ENCODE measurements around the gene RPL35.

The RPL35 gene

DNA sequence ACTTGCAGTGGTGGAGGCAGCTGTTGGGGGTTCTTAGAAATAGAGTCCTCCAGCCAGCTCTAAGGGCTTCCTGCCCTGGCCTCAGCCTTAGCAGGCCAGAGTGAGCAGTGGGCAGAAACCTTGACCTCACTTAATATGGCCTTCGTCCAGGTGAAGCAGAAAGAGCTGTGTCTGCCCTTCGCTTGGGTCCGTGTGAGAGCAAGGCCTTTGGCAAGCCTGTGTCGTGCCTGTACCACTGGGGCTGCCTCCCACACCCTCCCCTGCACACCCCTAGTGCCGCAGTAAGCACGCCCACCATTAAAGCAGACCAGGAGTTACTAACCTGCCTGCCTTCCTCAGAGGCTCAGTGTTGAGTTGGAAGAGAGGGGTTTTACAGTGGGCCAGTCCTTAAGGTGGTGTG lies 13.7 kb upstream of the RPL35 start:
- no peak for DNase-seq

DNA sequence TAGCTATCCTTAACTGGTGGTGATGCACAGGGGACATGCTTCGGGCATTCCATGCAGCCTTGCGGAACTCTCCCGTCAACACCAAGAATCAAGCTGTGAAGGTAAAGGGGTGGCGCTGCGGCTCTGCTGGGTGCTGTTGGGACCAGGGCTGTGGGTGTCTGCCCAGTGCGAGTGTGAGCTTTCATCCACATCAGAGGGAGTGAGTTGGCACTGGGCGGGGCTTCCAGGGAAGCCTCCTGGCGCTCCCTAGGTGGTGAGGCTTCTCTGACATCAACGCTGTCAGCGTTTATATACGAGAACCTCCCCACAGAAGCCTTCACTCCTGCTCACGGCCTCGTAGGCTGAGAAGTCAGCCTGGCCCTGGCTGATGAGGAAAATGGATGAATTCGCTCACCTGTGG lies 11.9 kb upstream of the RPL35 start:
- no peak for DNase-seq

DNA sequence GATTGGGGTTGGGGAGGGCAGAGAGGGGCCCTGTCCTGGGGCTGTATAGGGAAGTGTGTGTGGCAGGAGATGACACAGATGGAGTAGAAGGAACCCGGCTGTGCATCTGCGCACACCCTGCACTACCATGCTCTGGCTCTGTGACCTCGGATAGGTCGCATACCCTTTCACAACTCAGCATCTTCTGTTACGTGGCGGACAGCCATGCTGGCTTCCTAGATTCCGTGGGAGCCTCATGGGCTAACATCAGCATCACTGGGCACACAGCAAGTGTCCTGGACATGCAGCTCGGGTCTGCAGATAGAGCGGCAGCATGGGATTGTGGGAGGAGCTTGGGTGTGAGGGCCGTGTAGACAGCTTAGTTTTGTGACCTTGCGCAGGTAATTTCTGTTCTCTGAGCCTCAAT lies 9.4 kb upstream of the RPL35 start:
- no peak for DNase-seq

DNA sequence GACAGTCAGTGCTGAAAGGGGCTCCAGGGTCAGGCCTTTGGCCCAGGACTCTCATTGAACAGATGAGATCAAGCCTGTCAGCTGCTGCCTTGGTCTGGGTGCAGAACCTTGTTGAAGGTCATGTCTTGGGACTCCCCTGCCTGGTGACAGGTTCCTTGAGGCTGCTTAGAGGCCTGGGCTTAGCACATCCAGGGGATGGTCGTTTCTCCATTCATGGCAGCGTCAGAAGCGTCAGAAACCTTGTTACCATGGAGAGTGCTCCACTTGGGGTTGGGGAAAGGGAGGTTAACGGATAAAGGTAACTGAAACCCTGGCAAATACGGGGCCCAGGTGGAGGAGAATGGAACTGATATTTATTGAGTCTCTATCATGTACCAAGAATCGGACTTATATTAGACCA lies 9.0 kb upstream of the RPL35 start:
- no peak for DNase-seq

DNA sequence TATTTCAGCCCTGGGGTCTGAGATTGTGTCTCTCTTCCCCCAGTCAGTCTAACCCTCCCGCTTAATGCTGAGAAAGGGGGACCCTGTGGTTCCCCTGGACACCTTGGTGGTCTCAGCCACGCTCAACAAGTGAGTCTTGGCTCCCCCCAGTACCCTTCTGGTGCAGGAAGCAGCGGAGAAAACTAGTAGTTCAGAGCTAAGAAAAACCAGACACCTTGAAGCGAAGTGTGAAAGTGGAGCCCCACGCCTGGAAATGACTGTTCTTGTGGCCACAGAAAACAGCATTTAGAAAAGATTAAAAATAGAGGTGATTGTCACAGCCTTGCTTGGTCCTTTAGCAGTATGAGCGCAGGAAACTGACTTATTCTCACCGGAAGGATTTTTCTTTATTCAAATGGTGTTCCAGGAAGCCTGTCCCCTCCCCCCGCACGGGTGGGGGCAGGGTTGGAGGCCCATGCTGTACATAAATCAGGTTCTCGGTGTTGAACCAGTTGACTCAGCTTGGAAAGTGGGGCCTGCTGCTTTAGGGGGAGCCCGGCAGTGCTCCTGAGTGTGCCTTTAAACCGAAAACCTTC lies 8.3 kb upstream of the RPL35 start:
- DNase-seq: peak; percentile 47

DNA sequence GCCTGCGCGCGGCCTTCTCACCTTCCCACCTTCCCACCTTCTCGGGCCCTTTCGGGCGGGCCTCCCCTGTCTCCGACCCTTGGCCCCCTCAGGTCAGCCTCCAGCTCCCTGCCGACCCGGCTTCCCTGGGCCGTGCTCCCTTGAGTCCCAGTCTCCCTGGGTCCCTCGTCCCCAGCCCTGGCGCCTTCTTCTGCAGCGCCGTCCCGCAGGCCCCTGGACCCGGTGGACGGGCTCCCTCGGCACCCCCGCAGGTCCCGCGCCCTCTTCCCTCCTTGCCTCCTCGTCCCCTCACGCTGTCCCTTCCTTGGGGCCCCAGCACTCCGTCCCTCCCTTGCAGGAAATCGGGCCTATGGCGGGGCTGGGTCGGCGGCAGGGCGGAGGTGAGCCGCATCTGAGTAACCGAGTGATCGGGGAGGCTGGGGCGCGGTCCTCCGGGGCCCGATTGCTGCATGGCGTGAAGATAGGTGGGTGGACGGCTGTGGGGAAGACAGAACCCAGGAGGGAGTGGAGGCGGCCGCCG lies 7.8 kb upstream of the RPL35 start:
- DNase-seq: no peak

DNA sequence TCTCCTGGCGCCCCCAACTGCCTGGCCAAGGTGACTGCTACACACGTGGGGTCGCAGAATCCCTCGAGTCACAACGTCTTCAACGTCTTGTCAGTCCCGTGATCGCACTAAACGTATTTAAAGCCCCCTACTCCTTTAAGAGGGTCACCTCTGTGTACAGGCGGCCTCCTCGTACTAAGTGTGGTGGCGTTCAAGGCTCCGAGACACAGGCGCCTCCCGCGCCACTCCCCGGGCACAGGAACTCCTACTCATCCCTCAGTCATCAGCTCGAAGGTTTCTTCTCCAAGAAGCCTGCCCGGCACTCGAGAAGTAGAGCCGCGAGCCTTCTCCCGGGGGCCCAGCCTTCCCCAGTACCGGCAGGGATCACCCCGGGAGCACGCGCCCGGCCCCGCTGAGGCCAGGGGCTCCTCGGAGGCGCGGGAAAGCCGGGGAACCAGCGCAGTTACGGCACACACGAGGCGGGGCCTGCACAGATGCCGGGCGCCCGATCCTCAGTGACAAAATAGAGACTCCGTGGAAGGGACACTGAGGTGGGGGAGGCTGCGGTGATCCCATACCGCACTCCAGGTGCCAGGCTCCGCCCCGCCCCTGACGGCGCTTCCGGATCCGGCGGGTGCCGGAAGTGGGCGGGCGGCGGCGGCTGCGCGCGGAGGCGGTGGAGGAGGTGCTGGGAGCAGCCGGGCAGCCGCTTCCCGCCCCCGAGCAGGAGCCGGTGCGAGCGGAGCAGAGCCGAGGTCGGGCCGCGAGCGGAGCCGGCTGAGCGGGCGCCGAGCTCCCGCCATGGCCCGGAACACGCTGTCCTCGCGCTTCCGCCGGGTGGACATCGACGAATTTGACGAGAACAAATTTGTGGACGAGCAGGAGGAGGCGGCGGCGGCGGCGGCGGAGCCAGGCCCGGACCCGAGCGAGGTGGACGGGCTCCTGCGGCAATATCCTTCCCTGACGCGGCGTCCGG lies 7.0 kb upstream of the RPL35 start:
- DNase-seq: peak; percentile 88

DNA sequence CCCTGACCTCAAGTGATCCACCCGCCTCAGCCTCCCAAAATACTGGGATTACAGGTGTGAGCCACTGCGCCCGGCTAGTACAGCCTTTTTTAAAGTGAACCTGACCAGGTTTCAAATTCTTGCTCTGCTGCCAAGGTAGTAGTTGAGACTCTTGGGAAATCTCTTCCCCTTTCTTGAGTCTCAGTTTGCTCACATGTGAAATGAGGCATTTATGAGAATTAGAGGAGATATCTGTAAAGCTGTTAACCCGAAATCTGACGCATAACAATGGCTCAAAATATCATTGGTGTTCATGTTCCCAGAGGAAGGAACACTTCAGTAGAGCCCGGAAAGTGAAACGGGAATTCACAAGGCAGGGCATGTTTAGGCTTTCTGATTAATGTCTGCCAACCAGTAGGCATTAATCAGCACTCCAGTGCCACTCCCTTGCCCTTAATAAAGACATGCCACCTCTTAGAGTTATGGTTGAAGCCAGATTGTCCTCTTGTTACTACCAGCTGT lies 1.7 kb upstream of the RPL35 start:
- DNase-seq: no peak

DNA sequence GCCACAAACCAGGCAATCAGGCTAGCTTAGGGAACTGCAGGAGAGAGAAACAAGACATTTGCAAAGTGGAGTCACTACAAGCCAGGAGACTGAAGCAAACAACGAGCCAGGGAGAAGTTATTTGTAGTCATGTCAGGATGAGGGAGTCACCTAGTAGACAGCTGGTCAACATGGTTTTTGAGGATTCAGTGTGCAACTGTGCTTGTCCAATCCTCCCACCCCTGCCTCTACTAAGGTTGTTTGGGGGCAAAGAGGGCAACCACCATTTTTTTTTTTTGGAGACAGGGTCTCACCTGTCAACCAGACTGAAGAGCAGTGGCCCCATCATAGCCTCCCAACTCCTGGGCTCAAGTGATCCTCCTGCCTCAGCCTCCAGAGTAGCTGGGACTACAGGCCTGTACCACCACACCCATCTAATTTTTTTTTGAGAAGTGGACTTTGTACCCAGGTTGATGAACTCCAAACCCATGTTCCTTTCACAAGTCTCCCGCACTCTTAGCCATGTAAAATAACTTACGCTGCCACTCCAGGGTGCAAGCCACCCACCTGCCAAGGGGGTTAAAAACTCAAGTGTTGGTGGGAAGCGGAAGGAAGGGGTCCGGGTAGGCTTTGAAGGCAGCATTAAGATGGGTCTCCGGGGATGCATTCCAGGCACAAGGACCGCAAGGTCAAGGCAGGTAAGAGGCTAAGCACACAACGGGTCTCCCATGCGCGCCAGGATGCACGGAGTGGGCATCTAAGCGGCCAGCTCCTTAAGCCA lies 995 bp downstream of the RPL35 start:
- DNase-seq: no peak

DNA sequence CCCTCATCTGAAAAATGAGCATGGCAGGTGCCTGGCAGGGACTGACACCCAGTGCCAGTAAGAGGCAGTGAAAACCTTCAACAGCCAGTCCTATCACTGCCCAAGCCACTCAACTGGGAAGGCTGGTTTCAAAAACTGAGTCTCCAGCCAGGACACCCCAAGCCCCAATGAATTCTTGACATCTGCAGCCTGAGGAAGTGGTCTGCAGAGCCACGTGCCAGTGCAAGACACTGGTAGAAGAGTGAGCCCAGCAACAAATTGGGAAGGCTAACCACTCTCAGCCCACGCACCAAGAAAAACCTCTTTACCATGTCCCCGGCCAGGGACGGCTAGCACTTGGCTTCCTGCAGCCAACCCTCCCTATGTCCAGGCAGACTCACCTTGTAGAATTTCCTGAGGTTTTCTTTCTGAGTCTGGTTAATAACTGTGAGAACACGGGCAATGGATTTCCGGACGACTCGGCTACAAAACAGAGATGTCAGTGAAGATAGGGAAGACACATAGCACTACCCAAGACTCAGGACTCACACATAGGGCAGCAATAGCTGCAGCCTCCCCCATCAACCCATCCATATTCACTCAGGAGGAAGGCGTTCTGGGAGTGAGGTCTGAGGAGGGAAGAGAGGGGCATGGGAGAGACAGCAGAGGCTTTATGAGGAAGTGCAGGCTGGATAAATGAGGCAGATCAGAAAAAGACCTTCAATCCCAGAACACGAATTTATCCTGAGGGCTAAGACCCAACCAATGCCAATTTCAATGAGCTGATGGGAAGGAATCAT lies 1.8 kb downstream of the RPL35 start:
- no peak for DNase-seq

DNA sequence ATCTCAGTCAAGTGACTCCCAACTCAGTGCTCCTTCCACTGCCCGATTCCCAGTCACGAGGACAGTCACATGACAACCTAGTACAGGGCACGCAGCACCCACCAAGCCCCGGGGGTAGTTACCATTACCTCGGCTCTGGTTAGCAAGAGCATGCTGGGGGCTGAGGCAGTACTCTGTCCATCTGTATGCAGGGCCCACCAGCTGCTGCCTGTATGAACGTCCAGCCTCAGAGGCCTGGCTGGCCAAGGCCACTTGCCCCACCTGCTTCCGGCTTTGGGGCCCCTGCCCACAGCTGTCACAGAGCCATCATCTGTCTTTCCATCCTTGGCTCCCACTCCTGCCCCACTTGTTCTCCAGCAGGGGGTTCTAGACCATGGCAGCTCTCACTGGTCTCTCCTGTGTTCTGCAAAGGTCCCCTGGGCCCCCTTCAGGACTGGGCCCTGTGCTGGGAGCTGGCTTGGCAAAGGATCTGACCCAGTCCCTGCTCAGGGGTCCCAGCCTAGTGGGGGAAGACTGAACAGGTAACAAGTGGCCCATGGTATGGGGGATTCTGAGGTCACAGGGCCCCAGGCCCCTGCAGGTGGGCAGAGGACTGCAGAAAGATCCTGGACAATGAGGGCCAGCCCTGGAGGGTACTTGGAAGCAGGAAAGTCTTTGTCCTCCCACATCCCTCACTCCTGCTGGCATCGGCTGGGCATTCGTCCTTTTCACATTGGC lies 3.3 kb downstream of the RPL35 start:
- no peak for DNase-seq

DNA sequence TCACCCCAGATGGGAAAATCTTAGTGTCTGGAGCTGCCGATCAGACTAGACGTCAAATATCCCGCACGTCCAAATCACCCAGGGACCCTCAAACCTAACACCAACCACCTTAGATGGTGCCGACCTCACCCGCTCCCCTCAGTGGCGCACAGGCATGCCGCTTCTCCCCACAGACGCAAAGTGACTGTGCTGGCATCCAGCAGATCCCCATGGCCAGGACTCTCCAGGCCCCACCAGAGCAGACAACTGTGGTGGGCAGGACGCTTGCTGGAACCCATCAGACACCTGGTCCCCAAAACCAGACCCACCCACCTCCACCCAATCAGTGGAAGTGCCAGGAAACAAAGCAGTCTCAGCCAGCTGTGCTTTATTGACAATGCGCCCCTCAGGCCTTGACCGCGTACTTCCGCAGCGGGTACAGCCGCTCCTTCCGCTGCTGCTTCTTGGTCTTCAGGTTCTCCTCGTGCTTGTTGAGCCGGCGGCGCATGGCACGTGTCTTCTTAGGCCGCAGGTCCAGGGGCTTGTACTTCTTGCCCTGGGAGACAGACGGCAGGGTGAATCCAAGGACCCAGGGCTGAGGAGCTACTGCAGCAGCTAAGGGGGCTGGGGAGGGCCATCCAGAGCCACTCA lies 4.1 kb downstream of the RPL35 start:
- DNase-seq: no peak

DNA sequence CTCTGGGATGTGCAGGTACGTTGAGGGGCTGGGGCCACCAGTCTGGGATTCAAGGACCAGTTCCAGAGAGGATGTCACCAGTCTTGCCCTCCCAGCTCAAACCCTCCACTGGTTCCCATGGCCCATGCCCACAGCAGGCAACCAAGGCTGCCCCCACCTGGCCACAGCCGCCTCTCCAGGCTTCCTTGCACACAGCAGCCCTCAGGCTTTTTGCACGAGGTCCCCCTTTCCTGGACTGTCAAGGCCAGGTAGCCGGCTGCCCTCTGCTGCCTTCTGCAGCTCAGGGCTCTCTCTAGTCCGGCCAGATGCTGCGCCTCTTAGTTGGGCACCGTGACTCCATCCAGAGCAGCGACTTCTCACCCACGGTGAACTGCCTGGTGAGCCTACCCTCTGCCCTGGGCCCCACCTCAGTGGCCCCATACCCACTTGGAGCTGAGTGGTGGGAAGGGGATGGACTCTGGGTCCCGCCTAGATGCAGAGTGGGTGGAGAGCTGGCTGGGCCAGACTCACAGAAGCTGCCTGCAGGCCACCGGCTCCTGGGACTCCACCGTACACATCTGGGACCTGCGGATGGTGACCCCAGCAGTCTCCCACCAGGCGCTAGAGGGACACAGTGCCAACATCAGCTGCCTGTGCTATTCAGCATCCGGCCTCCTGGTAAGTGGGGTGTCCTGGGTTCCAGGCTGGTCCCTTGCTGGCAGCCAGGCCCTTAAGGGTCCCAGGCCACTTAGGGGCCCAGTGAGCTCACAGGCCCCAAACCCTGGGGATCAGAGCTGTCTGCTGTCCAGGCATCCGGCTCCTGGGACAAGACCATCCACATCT lies 5.6 kb downstream of the RPL35 start:
- DNase-seq: no peak

DNA sequence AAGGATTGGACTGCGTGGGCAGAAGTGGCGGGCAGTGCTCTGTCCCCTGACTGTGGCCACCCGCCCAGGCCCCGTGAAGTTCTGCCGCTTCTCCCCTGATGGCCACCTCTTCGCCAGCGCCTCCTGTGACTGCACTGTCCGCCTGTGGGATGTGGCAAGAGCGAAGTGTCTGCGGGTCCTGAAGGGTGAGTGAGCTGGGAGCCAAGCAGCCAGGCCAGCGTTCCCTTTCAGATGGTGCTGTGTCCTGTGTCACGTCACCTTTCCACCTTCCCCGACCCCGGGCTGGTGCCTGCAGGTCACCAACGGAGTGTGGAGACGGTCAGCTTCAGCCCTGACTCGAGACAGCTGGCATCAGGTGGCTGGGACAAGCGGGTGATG lies 6.2 kb downstream of the RPL35 start:
- no peak for DNase-seq

DNA sequence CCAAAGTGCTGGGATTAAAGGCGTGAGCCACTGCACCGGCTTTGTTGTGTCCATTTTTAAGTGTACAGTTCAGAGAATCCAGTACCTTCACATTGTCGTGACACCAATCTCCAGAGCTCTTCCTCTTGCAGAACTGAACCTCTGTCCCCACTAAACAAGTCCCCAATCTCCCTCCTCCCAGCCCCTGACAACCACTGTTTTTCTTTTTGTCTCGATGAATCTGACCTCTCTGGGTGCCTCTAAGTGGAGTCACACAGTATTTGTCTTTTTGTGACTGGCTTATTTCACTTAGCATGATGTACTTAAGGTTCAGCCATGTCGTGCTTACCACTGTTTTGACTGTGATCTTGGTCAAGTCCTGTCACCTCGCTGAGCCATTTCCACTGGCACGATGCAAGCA lies 6.9 kb downstream of the RPL35 start:
- no peak for DNase-seq

DNA sequence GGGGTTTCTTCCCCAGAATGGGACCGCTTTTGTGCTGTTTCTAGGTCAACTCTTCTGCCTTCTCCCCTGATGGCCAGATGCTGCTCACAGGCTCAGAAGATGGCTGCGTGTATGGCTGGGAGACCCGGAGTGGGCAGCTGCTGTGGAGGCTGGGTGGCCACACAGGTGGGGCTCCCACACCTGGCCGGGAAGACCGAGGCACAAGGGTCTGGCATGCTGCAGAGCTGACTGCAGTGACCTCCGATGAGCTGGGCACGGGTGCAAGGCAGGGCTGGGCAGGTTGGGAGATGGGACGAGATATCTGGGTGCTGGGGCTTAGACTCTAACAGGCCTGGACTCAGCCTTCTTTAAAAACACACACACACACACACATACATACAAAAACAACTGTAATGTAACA lies 7.6 kb downstream of the RPL35 start:
- DNase-seq: no peak

DNA sequence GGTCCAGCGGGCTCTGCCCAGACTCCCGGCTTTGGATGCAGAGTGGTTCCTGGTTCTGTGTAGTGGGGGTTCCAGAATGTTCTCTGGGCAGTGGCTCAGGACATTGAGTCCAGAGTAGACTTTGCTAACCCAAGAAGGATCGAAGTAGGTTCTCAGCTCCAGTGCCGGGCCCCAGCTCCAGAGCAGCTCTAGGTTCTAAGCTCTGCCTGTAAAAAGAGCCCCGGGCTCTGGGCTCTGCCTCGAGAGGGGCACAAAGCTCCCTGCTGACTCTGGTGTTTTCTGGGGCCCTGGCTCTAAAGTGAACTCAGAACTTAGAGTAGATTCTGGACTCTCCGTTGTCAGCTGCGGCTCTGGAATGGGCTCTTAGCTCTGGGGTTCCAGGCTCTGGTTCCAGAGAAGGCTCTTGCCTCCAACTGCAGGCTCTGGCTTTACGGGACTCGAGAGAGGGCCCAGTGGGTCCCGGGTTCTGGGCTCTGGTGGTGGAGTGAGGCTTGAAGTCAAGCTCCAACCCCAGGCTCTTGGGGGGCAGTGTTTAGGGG lies 8.1 kb downstream of the RPL35 start:
- no peak for DNase-seq

DNA sequence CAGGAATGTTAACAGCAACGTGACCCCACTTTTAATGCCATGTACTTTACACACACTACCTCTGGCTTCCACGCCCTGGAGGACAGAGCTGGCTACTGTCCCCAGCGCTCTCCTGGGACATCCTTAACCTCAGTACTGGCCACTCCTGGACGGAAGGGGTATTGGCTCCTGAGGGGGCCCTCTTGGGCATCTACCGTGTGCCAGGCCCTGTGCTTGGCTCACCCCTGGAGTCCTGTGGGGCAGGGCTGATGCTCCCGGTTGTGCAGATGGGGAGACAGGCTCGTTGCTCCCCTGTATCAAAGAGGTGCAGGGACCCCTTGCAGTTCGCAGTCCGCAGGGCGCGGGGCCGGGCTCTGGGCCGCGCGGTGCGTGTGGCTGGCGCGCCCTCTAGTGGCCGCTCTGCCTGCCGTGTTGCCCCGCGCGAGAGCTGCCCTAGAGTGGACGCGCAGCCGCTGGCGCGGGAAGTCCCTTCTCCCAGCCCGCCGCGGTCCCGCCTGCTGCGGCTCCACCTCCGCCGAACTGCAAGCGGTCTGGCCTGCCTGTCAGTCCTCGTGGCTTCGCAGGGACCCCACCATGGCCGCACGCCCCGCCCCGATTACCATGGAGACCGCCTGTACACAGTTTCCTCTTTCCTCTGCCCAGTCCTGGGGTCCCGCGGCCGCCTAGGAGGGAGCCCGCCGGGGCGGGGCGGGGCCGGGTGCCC lies 8.8 kb downstream of the RPL35 start, which contains the start of gene WDR38:
WDR38 (plus strand) TSS at position 632 of the 703 bp plus-strand sequence. CDS start 72 bp downstream, outside the sequence.
- peak; percentile 64 for DNase-seq

DNA sequence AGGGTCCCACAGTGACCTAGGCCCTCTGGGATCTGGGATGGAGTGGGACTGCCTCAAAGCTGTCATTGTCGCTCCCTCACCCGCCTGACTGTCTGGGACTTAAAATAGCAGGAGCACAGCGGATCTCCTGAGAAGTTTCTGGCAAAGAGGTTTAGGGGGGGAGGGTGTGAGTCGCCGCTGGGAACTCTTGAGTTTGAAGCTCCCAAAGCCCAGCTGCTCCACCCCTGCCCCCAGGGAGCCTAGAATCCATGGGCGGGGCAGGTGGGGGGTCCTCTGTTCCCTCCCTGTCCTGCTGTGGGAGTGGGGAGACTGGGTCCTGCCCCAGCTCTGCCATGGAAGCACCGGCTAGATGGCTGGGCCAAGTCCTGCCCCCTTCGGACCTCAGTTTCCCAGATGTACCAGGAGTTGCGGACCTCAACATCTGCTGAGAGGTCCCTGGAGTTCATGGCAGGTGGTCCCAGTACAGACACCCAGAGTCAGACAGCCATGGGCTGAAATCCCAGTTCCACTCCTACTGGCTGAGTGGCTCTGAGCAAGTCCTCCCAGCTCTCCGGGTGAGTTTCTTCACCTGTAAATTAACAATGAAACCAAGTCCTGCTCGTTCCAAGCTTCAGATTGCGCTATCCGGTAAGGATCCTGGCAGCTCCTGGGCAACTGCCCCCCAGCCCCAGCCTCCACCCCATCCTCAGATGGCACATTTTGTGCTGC lies 9.5 kb downstream of the RPL35 start:
- DNase-seq: no peak

All from GDM1 (cell line).